ENCODE measurements around the gene KSR1. TPM values are rescaled to one million over a fixed set of nuclear protein-coding genes. Genes with fewer than 3 reads are reported as not detected.
A peak's percentile ranks its signal among the peaks of the same experiment; 100 is the strongest.

Gene KSR1
- total RNA-seq, 3 donors from 2014 or later, result 52.1 to 63.5 (median 56.8) TPM

DNA sequence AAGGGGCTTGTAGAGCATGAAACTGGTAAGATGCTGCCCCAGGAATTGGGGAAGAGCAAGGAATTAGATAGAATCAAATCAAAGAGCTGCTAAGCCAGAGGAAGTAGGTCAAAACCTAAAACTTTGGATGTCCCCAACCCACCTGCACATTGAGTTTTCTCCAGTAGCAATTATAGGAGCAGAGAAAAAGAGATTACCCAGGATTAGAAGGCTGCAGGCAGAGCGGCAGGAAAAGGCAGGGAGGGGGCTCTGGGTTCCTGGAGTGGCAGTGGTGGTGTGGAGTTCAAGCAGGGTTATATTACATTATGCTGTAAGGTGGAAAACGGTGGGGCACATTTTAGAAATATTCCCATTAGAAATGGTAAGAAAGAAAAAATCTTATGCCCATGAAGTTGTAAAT, 68.3 kb downstream of the KSR1 start:
- ATAC-seq, result no peak
- Mint-ChIP-seq H3K4me3 (no peak overlapping the region), H3K9me3 (no peaks in the 10 kb centered on the region), H3K27me3 (ENCODE audit: low read depth) (no peaks in the 10 kb centered on the region), H3K36me3 (ENCODE audit: insufficient read depth) (no peaks in the 10 kb centered on the region), H3K4me1 (ENCODE audit: low read depth) (peaks cover 28% of the 10 kb centered on the region)
- no peak for DNase-seq

DNA sequence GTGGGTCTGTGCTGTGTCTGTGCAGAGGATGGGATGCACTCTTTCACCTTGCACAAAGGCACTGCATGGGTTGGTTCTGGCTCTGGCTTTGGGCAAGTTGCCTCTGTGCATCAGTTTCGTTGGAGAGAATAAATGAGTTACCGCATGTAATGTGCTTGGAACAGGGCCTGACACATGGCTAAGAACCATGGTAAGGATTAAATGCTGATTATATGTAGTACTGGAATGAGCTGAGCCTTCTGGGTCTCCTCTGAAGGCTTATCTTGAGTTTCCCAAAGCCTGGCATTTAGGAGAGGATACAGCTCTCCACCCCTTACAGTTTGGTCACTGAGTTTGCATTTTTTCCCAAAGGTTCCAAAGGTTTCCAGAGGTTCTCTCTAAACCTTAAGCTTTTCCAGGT, 69.1 kb downstream of the KSR1 start:
- Mint-ChIP-seq H3K27me3 (ENCODE audit: low read depth) (no peaks in the 10 kb centered on the region), H3K4me1 (ENCODE audit: low read depth) (peaks cover 28% of the 10 kb centered on the region)
- no peak for ATAC-seq

GRCh38 chr17:27525836-27526603, 69.8 kb downstream of the KSR1 start:
- no peak for ATAC-seq
- Mint-ChIP-seq H3K36me3 (ENCODE audit: insufficient read depth) (no peaks in the 10 kb centered on the region), H3K27me3 (ENCODE audit: low read depth) (no peaks in the 10 kb centered on the region), H3K4me3 (no peak overlapping the region), H3K4me1 (ENCODE audit: low read depth) (peaks cover 29% of the 10 kb centered on the region), H3K9me3 (no peaks in the 10 kb centered on the region)
- DNase-seq, result no peak

More for the DNA sequence above, 69.1 kb downstream of the KSR1 start:
- no peak overlapping the region for H3K4me3 Mint-ChIP-seq
- no peak for DNase-seq
- no peaks in the 10 kb centered on the region for H3K36me3 Mint-ChIP-seq (ENCODE audit: insufficient read depth)
- H3K9me3 Mint-ChIP-seq, result no peaks in the 10 kb centered on the region

- DNase-seq (no peak), ATAC-seq (peak; percentile 76 to 83)
- H3K4me3 Mint-ChIP-seq, result no peak overlapping the region
- H3K36me3 Mint-ChIP-seq (ENCODE audit: insufficient read depth), result no peaks in the 10 kb centered on the region
- H3K9me3 Mint-ChIP-seq, result no peaks in the 10 kb centered on the region
- H3K27me3 Mint-ChIP-seq (ENCODE audit: low read depth), result no peaks in the 10 kb centered on the region
- H3K4me1 Mint-ChIP-seq (ENCODE audit: low read depth), result peaks cover 29% of the 10 kb centered on the region
These were observed 70.4 kb downstream of the KSR1 start for GRCh38 chr17:27526604-27527002.

GRCh38 chr17:27529230-27529796, 73.1 kb downstream of the KSR1 start:
- H3K4me1 Mint-ChIP-seq (ENCODE audit: low read depth), result peaks cover 21% of the 10 kb centered on the region
- H3K36me3 Mint-ChIP-seq (ENCODE audit: insufficient read depth), result no peaks in the 10 kb centered on the region
- ATAC-seq (no peak), DNase-seq (no peak)
- H3K4me3 Mint-ChIP-seq, result no peak overlapping the region
- H3K27me3 Mint-ChIP-seq (ENCODE audit: low read depth), result no peaks in the 10 kb centered on the region
- no peaks in the 10 kb centered on the region for H3K9me3 Mint-ChIP-seq

GRCh38 chr17:27530764-27531391, 74.6 kb downstream of the KSR1 start:
- no peak for DNase-seq
- no peak for ATAC-seq
- Mint-ChIP-seq H3K9me3 (no peaks in the 10 kb centered on the region), H3K27me3 (ENCODE audit: low read depth) (no peaks in the 10 kb centered on the region), H3K4me1 (ENCODE audit: low read depth) (peaks cover 21% of the 10 kb centered on the region), H3K4me3 (no peak overlapping the region), H3K36me3 (ENCODE audit: insufficient read depth) (no peaks in the 10 kb centered on the region)

DNA sequence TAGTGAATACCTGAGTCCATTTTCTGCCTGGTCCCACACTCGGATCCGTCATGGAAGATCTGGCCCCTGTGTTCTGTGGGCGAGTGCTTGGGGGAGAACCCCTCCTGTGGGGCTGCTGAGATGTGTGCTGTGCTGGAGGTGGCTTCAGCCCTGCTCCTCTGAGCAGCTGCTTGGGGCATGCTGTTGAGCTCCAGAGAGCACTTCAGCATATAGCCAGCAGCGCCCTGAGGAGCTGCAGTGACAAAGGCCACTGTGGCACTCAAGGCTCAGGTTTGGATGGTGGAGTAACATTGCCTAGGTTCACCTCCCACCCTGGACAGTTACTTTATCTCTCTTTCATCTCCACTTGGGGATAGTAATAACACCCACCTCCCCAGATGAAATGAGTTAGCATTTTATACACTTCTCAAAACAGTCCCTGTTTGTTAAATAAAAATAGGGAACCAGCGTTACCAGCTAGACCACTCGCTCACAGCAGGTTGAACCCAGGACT, 75.3 kb downstream of the KSR1 start:
- H3K9me3 Mint-ChIP-seq, result no peaks in the 10 kb centered on the region
- no peaks in the 10 kb centered on the region for H3K27me3 Mint-ChIP-seq (ENCODE audit: low read depth)
- no peak overlapping the region for H3K4me3 Mint-ChIP-seq
- no peak for DNase-seq
- H3K36me3 Mint-ChIP-seq (ENCODE audit: insufficient read depth), result no peaks in the 10 kb centered on the region
- H3K4me1 Mint-ChIP-seq (ENCODE audit: low read depth), result peaks cover 15% of the 10 kb centered on the region
- ATAC-seq, result no peak

DNA sequence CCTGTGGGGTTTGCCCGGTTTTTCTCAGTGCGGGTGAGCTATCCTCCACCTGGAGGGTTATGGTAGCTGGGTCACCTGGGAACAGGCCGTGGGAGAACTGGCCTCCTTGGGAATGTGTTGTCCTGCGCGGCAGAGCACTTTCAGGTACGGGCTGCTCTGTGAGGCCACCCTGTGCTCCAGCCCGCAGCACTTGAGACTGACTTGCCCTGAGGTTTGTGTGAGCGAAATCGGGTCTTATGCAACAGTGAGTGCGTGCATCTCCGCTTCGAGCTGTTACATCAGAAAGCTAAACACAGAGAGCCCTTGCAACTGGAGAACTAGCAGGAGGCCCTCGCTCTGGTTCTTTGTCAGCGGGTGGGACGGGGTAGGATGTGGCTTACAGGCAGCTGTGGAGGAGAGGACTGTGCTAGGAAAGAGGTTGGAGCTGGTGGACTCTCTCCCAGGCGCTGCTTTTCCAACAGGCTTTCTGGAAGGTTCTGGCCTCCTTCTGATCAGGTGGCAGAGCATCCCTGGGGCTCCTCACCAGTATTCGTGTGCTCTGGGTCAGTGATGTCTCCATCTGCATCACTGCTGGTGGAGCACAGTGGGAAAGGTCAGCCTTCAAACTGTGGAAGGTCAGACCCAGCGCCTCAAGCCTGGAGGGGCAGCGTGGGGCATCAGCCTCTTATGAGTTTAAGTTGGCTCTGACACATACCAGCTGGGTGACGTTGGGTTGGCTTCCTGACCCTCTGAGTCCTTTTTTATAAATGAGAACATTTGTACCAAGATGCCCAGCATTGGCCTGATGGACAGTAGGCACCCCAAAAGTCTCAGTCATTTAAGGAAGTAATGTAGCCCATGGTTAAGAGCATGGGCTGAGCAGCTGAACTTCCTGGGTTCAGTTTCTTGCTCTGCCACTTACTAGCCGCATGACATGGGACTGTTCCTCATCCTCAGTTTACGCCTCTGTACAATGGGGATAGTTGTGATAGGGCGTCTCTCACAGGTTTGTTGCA, 76.3 kb downstream of the KSR1 start:
- Mint-ChIP-seq H3K4me1 (ENCODE audit: low read depth) (peaks cover 12% of the 10 kb centered on the region), H3K36me3 (ENCODE audit: insufficient read depth) (no peaks in the 10 kb centered on the region), H3K9me3 (no peaks in the 10 kb centered on the region), H3K27me3 (ENCODE audit: low read depth) (no peaks in the 10 kb centered on the region), H3K4me3 (no peak overlapping the region)
- no peak for ATAC-seq
- DNase-seq, result no peak

DNA sequence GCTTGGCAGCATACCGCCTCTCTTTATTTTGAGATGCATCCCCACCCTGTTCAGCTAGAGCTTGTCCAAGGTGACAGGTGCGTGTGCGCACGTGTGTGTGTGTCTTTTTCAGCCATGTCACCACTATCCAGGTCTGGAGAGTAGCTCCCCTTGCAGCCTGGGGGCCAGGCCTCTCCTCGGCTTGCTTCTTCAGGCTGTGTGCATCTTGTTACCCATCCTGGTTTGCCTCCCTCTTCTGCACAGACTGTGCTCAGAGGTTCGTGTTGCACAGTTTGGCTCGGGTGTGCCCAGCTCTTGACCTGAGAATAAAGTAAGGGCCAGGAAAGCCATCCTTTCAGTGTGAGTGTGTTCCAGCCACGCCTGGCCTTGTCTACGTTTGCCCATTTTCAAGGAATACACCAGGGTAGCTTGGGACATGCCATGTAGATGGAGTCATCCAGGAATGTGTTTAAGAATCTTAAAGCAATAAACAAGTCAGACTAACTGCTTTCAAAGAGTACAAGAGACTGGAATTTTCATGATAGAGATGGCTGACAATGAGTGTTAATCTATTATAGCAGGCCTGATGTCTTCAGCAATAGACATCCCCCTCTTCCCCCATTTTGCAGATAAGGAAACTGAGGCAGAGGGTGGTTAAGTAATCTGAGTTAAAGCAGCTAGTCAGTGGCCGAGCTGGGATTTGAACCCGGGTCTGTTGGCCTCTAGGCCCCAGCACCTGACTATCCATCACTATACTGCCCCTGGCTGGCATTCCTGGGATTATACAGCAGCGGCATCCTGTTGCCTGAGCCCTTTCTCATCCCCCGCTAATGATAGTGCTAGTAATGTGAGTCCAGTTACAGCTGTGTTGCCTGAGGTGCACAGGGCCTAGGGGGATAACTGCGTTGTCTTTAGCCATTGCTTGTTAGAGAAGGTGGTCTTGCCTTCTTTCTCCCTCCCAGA, 77.9 kb downstream of the KSR1 start:
- DNase-seq (no peak), ATAC-seq (no peak)
- Mint-ChIP-seq H3K9me3 (no peaks in the 10 kb centered on the region), H3K4me1 (ENCODE audit: low read depth) (peaks cover 12% of the 10 kb centered on the region), H3K27me3 (ENCODE audit: low read depth) (no peaks in the 10 kb centered on the region), H3K4me3 (no peak overlapping the region), H3K36me3 (ENCODE audit: insufficient read depth) (no peaks in the 10 kb centered on the region)

DNA sequence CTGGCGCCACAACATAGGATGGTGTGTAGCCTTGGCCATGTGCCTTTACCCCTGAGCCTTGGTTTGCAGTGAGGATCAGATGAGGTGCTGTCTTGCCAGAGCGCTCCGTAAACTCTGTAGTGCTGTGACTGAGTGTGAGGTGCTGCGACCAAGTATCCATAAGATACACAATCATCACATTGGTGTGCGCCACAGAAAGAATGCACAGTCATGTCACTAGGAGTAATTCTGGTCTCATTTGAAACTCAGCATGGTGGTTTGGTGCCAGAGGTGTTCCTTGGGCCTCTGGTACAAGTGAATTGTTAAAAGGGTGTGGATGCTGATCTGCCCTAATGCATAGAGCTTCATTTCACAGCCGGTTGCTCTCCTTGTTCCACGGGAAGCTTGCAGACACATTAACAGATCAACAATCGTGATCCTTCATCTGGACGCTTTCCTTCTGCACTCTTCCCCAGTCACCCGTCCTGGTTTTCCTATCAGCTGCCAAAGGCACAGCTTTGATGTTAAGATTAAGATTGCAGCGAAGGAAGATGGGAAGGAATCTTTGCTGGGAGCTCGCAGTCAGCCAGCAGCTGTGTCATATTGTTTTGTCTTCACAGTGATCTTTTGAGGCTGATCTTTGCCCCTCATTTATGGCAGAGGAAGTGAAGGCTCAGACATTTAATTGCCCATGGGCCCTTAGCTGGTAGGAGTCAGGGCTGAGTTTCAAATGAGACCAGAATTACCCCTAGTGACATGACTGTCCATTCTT, 79.1 kb downstream of the KSR1 start:
- H3K9me3 Mint-ChIP-seq, result no peaks in the 10 kb centered on the region
- DNase-seq, result no peak
- H3K27me3 Mint-ChIP-seq (ENCODE audit: low read depth), result no peaks in the 10 kb centered on the region
- no peak for ATAC-seq
- no peak overlapping the region for H3K4me3 Mint-ChIP-seq
- peaks cover 10% of the 10 kb centered on the region for H3K4me1 Mint-ChIP-seq (ENCODE audit: low read depth)
- H3K36me3 Mint-ChIP-seq (ENCODE audit: insufficient read depth), result no peaks in the 10 kb centered on the region

GRCh38 chr17:27535975-27536374, 79.7 kb downstream of the KSR1 start:
- DNase-seq (no peak), ATAC-seq (no peak)
- Mint-ChIP-seq H3K9me3 (no peaks in the 10 kb centered on the region), H3K27me3 (ENCODE audit: low read depth) (no peaks in the 10 kb centered on the region), H3K4me3 (no peak overlapping the region), H3K4me1 (ENCODE audit: low read depth) (peaks cover 8% of the 10 kb centered on the region), H3K36me3 (ENCODE audit: insufficient read depth) (no peaks in the 10 kb centered on the region)

- Mint-ChIP-seq H3K4me1 (ENCODE audit: low read depth) (peaks cover 14% of the 10 kb centered on the region), H3K27me3 (ENCODE audit: low read depth) (no peaks in the 10 kb centered on the region), H3K9me3 (no peaks in the 10 kb centered on the region), H3K4me3 (no peak overlapping the region), H3K36me3 (ENCODE audit: insufficient read depth) (no peaks in the 10 kb centered on the region)
- no peak for ATAC-seq
- DNase-seq, result no peak
These were observed 80.5 kb downstream of the KSR1 start for GRCh38 chr17:27536781-27537180.
